ENCODE results near the gene HSF2. TPM values are rescaled to one million over a fixed set of nuclear protein-coding genes. Genes with fewer than 3 reads are reported as not detected.

The HSF2 gene
- total RNA-seq, 1 experiment from 2014 or later: 51.4 TPM

- DNase-seq (ENCODE audit: low spot score): no peak
Measured at GRCh38 chr6:122394016-122394415, 5.4 kb upstream of the HSF2 start.

- DNase-seq (ENCODE audit: low spot score): no peak
Measured at GRCh38 chr6:122399055-122399347, 451 bp upstream of the HSF2 start.

GRCh38 chr6:122400121-122400450, 634 bp downstream of the HSF2 start:
- DNase-seq (ENCODE audit: low spot score): no peak

GRCh38 chr6:122400462-122401089, 1.1 kb downstream of the HSF2 start:
- DNase-seq (ENCODE audit: low spot score): no peak

GRCh38 chr6:122401104-122401503, 1.7 kb downstream of the HSF2 start:
- DNase-seq (ENCODE audit: low spot score): no peak

- DNase-seq (ENCODE audit: low spot score): no peak
Measured at GRCh38 chr6:122404444-122404843, 5.0 kb downstream of the HSF2 start.

- no peak for DNase-seq (ENCODE audit: low spot score)
Measured at GRCh38 chr6:122405417-122405816, 6.0 kb downstream of the HSF2 start.

- no peak for DNase-seq (ENCODE audit: low spot score)
Measured at GRCh38 chr6:122406187-122406586, 6.7 kb downstream of the HSF2 start.

- no peak for DNase-seq (ENCODE audit: low spot score)
Measured at GRCh38 chr6:122407712-122408111, 8.3 kb downstream of the HSF2 start.

GRCh38 chr6:122408240-122408639, 8.8 kb downstream of the HSF2 start:
- no peak for DNase-seq (ENCODE audit: low spot score)

- DNase-seq (ENCODE audit: low spot score): no peak
Measured at GRCh38 chr6:122408702-122409458, 9.4 kb downstream of the HSF2 start.

- no peak for DNase-seq (ENCODE audit: low spot score)
Measured at GRCh38 chr6:122412001-122412400, 12.5 kb downstream of the HSF2 start.

- DNase-seq (ENCODE audit: low spot score): no peak
Measured at GRCh38 chr6:122416825-122417224, 17.4 kb downstream of the HSF2 start.

GRCh38 chr6:122422003-122422402, 22.6 kb downstream of the HSF2 start:
- DNase-seq (ENCODE audit: low spot score): no peak

GRCh38 chr6:122422614-122423267, 23.3 kb downstream of the HSF2 start:
- no peak for DNase-seq (ENCODE audit: low spot score)

- DNase-seq (ENCODE audit: low spot score): no peak
Measured at GRCh38 chr6:122423734-122424133, 24.3 kb downstream of the HSF2 start.

GRCh38 chr6:122426597-122426996, 27.1 kb downstream of the HSF2 start:
- no peak for DNase-seq (ENCODE audit: low spot score)

GRCh38 chr6:122428781-122429180, 29.3 kb downstream of the HSF2 start:
- no peak for DNase-seq (ENCODE audit: low spot score)

GRCh38 chr6:122429323-122429722, 29.9 kb downstream of the HSF2 start:
- no peak for DNase-seq (ENCODE audit: low spot score)

GRCh38 chr6:122431780-122432179, 32.3 kb downstream of the HSF2 start:
- no peak for DNase-seq (ENCODE audit: low spot score)

GRCh38 chr6:122432816-122433215, 33.4 kb downstream of the HSF2 start:
- no peak for DNase-seq (ENCODE audit: low spot score)

- no peak for DNase-seq (ENCODE audit: low spot score)
Measured at GRCh38 chr6:122438975-122439374, 39.5 kb downstream of the HSF2 start.

- no peak for DNase-seq (ENCODE audit: low spot score)
Measured at GRCh38 chr6:122445274-122445673, 45.8 kb downstream of the HSF2 start.

Data from A172 (cell line).